GM21717 (cell line): ENCODE measurements around the gene HIC2.
"Not testable (repeated sequence)": the region's sequence is repeated elsewhere in the genome, so short reads cannot be mapped to it uniquely, and the experiment has no call there.

Experiments
- ATAC-seq: cut with Tn5 transposase; IDR thresholded peaks from one replicate; pipeline ENCODE4 v1.9.1; 2021; ENCODE audit warnings: mild to moderate bottlenecking, moderate library complexity; ENCODE audit not compliant: unreplicated experiment

HIC2 gene, protein sequence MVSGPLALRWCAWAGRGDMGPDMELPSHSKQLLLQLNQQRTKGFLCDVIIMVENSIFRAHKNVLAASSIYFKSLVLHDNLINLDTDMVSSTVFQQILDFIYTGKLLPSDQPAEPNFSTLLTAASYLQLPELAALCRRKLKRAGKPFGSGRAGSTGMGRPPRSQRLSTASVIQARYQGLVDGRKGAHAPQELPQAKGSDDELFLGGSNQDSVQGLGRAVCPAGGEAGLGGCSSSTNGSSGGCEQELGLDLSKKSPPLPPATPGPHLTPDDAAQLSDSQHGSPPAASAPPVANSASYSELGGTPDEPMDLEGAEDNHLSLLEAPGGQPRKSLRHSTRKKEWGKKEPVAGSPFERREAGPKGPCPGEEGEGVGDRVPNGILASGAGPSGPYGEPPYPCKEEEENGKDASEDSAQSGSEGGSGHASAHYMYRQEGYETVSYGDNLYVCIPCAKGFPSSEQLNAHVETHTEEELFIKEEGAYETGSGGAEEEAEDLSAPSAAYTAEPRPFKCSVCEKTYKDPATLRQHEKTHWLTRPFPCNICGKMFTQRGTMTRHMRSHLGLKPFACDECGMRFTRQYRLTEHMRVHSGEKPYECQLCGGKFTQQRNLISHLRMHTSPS

DNA sequence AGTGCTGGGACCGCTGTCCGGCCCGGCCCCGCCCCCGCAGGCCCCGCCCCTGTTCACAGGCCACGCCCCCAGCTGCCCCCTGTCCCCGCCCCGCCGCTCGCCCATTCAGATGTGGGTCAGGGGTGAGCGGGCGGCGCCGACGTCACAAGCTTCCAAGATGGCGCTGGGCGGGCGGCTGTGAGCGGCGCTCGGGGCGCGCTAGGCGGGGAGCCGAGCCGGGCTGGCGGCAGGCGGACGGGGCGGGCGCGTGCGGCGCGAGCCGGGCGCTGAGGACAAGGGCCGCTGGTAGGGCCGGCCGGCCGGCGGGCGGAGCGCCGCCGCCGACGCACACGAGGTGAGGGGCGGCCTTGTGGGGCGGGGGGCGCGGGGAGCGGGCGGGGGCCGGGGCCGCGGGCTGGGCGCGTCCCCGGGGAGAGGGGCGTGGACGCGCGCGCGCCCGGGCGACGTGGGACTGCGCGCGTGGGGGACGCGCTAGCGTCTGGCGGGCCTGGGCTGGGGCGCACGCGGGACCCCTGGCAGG is at the start of gene HIC2:
TSS of gene HIC2 (plus strand) at position 145 of the 520 bp plus-strand sequence. CDS start 25,461 bp downstream, outside the sequence.
- peak; percentile 80 for ATAC-seq

DNA sequence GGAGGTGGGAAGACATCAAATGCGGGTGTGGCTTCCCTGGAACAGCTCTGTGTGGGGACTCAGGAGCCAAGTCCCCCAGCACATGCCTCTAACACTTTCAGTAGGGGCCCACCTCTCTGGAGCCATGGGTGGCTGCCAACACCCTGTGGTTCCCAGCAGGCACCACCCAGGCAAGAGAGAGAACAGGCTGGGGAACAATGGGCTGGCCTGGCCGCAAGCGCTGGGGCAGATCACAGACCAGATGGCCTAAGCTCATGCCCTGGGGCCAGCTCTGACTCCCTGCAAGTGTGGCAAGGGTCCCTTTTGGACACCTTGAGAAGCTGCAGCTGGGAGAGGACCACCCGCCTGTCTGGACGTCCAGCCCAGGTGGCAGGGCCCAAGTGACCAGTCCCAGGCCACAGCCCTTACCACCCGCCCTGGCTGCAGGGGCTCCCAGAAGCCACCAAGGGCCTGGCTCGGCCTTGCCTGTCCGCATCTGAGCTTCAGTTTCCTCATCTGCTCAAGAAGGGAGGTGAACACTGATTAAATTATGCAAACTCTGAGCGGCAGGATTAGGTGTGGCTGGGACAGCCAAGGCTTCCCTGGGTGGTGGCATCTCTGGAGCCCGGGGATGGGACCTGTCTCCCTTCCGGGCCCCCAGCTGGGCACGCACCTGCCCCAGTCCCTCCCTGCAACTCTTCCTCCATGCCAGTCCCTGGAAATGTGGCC is 48.4 kb upstream of the HIC2 start:
- not testable (repeated sequence) for ATAC-seq

DNA sequence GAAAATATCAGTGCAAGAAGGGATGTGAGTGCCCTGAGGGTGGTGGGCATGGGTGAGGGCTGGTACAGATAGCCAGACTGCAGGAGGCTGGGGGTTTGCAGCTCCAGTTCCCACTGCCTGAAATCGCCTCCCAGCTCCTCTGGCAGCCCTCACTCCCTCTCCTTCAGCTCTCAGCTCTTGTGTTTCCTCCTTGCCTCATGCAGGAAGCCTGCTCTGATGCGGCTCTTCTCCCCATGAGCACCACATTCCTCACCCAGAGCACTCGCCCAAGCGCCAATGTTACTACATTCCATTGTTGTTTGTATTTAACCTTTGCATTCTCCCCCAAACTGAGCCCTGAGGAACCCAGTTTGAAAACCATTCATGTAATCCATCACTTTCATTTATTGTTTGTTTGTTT is 41.3 kb upstream of the HIC2 start:
- not testable (repeated sequence) for ATAC-seq

DNA sequence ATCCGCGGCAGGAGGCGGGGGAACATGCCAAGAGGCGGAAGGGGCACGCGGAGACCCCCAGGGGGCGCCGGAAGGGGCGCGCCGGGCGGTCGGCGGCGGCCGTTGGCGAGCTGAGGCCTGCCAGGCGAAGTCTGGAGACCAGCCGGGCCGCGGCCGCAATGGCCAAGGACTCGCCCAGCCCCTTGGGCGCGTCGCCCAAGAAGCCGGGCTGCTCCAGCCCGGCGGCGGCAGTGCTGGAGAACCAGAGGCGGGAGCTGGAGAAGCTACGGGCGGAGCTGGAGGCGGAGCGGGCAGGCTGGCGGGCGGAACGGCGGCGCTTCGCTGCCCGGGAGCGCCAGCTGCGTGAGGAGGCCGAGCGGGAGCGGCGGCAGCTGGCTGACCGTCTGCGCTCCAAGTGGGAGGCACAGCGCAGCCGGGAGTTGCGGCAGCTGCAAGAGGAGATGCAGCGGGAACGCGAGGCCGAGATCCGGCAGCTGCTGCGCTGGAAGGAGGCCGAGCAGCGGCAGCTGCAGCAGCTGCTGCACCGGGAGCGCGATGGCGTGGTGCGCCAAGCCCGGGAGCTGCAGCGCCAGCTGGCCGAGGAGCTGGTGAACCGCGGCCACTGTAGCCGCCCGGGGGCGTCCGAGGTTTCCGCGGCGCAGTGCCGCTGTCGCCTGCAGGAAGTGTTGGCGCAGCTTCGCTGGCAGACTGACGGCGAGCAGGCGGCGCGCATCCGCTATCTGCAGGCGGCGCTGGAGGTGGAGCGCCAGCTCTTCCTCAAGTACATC is 33.3 kb upstream of the HIC2 start, which contains the start of gene RIMBP3B:
TSS of gene RIMBP3B (plus strand) at position 51 of the 767 bp plus-strand sequence. CDS start at position 159, 108 bp downstream.
- peak; percentile 64 for ATAC-seq

DNA sequence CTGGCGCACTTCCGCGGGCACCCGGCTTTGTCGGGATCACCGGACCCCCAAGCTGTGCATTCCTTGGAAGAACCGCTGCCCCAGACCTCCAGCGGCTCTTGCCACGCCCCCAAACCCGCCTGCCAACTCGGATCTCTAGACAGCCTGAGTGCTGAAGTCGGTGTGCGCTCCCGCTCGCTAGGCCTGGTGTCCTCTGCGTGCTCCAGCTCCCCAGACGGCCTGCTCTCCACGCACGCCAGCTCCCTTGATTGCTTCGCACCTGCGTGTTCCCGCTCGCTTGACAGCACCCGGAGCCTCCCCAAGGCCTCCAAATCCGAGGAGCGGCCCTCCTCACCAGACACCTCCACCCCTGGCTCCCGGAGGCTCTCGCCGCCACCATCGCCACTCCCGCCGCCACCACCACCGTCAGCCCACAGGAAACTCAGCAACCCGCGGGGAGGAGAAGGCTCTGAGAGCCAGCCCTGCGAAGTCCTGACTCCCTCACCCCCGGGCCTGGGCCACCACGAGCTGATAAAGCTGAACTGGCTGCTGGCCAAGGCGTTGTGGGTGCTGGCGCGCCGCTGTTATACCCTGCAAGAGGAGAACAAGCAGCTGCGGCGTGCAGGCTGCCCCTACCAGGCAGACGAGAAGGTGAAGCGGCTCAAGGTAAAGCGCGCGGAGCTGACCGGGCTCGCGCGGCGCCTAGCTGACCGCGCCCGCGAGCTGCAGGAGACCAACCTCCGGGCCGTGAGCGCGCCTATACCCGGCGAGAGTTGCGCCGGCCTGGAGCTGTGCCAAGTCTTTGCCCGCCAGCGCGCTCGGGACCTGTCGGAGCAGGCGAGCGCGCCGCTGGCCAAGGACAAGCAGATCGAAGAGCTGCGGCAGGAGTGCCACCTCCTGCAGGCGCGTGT is 32.5 kb upstream of the HIC2 start:
- peak; percentile 19 for ATAC-seq

DNA sequence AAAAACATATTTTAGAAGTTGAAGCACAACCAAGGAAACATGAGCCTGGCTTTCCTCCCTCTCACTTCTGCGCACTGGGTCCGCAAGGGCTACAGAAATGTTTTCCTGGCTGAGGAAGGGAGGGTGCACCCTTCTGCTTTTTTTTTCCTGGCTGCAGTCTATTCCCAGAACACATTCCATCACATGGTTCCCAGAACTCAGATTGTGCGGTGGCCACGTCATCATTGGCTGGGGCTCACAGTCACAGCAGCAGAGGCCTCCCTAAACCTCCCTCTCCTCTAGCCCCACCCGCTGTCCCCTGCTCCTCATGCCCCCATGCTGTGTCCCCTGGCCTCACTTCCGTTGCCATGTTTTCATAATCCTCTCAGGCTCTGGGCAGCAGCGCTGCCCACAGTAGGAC is 27.7 kb upstream of the HIC2 start:
- not testable (repeated sequence) for ATAC-seq

DNA sequence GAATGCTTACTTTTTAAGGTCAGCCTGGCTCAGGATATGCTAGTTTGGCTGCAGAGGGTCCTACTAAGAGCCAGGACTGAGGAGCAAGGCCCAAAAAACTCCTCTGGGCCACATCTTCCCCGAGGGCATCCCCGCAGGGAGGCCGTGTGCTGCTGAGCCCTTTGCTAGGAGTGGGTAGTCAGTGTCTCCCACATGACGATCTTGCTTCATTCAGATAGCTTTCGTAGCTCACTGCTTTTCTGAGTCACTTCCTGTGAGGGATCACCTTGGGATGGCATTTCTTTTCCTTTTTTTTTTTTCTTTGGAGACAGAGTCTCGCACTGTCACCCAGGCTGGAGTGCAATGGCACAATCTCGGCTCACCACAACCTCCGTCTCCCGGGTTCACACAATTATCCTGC is 27.2 kb upstream of the HIC2 start:
- not testable (repeated sequence) for ATAC-seq

DNA sequence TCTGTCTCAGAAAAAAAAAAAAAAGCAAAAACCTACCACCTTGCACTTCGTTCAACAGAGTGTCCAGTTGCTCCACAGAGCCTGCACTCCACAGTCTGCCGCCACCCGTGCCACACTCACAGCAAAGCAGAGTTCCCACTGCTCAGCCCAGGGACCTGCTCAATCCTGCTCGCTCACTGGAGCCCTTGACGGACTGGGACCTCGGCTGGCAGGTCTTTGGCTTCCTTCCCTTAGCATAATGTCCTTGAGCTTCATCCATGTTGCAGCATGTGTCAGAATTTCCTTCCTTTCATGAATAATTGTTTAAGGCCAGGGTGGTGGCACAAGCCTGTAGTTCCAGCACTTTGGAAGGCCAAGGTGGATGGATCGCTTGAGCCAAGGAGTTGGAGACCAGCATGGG is 22.6 kb upstream of the HIC2 start:
- not testable (repeated sequence) for ATAC-seq

DNA sequence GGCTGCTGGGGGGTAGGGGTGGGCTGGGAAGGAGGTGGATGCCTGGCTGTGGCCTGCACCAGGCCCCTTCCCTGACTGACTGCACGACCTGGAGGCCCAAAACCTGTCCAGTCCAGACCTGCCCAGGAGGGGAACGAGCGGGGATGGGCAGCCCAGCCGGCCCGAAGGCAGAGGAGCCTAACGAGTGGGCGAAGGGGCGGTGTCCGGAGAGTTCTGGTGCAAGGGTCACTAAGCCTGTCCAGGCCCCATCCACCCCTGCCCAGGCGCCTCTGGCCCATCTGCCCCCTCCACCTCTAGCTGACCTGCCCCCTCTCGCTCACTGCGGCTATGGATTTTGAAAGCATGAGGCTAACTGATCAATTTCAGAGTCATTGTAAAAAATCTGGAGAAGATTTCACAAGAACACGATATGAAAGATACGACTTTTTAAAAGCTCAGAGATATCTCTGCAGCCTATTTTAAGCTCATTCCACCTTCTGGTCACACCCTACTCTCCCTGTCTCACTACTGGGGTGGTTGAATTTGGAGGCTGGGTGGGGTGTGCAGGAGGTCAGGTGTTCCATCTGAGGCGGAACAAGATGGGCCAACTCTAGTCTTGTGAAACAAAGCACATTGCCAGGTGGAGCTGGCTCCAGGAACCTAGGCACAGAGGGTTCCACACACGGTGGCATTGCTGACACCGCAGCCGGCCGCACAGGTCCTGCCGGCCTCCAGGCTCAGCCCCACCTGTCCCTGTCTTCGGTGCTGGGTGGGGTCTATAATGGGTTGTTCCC is 15.8 kb upstream of the HIC2 start:
- not testable (repeated sequence) for ATAC-seq

DNA sequence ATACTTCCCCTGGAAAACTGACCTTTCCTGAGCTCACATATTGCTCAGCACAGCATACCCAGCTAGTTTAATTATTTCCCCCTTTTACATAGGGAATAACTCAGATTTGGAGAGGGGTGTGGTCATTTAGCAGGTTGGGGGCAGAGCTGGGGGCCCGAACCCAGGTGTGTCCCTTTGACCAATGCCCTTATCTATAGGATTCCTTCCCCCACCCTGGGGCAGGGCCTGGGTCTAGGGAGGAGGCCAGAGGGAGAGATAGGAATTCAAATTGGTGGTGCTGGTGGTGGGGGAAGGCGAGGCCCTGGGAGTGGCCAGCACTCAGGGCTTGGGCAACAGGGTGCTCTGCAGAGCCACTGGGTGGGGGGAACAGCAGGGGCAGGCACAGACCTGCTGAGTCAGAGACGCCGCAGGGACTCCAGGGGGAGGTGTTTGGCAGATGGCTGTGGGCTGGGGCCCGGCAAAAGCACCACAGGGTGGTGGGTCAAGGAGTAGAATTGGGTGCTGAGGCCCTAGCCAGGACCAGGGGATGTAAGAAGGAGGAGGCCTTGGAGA is 14.3 kb upstream of the HIC2 start:
- not testable (repeated sequence) for ATAC-seq

DNA sequence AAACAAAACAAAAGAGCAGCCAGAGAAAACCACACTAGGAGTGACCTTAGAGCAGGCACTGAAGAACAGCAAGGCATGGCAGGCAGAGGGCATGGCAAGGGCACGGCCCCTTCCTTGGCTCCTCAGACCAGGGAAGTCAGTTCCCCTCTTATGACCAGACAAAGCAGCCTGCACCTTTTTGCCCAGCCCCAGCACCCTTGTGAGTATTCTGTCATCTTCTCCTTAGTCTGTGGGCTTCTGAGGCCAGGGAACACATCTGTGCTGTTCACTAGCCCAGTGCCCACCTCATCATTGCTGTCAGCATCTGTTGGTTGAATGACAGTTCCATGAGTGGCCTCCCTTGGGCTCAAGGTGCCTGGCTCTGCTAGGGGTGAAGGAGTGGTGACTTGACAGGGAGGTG is 10.0 kb upstream of the HIC2 start:
- ATAC-seq, result not testable (repeated sequence)

DNA sequence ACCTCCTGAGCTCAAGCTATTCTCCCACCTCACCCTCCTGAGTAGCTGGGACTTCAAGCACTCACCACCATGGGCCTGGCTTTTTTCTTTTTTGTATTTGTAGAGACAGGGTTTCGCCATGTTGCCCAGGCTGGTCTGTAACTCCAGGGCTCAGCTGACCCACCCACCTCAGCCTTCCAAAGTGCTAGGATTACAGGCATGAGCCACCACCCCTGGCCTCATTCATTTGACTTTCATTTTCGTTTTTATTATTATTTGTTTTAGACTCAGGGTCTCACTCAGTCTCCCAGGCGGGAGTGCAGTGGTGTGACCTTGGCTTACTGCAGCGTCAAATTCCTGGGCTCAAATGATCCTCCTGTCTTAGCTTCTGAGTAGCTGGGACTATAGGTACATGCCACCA is 9.4 kb upstream of the HIC2 start:
- not testable (repeated sequence) for ATAC-seq

DNA sequence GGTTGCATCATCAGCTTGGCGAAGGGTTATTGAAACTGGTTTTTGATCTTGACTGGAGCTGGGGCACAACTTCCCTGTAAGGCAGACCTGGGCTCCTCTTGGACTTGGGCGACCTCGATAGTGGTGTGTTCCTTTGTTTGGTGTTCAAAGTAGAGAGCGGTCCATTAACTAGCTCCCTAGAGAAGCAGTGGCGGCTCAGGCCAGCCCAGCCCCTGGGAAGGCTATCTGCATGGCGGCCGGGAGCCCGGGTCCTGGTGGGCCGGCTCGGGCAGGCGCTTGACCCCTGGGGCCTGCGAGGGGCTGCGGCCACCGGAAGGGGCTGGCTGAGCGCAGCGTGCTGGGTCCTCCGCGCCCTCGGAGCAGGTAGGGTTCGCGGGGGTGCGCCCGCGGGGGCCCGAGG is 796 bp upstream of the HIC2 start:
- ATAC-seq, result not testable (repeated sequence)

DNA sequence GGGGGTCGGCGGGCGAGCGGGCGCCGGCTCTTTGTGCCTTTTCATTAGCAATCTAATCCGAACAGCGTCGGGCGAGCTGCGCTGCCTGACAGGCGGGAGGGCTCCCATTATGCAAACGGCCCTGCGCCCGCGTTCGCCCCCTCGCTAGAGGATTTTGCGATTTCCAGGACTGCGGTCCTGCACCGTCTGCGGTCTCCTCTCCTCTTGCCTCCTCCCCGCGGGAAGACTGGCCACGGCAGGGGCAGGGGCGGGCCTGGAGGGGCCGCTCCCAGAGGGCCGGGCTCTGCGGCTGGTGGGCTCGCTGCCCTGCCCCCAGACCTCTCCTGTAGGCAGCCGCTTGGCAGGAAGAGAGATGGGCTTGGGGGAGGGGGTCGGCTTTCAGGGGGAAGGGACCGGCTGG is 682 bp downstream of the HIC2 start:
- peak; percentile 28 for ATAC-seq

DNA sequence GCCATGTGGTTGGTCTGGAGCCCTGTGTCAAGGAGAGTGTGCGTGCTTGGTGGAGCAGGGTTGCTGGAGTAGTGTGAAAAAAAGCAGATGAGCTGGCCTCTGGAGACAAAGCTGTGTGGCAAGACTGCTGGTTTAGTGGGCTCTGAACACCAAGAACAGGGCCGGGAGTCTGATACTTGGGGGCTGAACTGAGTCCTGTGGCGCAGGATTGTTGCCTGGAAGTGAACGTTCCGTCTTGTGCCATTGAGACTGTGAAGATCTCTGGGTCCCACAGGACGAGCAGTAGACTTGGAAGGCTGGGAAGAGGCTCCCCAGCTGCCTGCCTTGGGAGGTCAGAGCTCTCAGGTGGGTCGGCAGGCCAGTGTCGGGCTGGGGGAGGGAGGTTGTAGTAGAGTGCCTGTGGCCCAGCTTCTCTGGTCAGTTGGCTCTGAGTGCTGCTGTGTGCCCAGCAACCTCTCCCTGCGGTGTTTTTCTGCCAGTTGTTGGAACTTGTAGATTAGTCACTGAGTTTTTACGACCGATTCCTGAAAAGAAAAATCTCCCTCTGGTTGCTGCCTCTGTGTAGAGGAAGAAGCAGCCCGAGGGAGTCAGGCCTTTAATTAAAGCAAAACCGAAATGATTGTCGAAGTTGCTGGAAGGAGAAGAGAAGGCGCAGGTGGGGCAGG is 1.9 kb downstream of the HIC2 start:
- not testable (repeated sequence) for ATAC-seq

DNA sequence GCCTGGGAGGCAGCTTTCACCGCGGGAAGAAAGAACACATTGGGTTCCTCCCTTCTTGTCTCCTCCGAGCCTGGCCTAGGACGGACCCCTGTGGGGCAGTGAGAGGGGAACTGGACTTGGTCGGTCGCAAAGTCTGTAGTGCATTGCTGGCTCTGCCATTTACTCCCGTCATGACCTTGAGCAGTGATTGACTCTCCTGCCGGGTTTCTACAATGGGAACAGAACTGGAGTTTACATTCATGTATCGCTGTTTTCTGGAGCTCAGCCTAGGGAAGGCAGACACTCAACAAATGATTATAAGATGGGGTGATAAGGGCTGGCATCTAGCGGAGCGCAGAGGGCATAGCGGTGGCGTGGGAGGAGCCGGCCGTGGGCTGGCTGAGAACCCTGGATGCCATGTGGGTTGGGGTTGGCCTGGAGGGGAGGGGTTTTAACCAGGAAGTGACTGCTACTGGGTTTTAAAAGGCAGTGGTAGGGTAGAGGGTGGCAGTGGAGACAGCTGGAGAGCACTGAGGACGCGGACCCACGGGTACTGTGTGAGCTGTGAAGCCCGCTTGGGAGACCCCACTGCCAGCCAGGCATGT is 3.1 kb downstream of the HIC2 start:
- not testable (repeated sequence) for ATAC-seq

DNA sequence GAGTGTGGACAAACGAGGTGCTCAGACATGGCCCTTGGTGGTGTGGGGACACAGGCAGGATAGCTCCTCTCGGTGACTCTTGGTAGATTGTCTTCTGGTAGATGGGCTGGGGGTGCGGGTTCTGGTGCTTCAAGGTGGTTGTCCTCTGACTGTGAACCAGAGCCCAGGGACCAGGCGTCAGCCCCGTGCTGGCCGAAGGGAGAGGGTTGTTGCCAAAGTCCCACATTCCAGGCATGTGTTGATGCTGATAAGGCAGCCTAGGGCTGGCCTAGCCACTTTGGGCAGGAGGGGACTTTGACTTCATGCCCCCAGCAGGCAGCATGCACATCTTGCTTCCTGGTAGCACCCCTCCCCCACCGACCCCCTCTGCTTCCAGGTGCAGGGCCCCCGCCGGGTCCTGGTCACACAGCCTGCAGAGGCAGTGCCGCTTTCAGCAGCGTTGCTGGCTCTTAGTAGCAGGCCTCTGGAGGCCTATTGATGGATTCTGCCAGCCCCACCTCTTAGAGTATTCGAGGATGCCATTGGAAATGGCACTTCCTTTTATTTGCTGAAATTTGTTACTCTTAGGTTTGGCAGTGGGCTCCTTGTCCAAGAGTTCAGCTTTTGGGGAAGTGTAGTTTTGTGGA is 7.0 kb downstream of the HIC2 start:
- ATAC-seq, result not testable (repeated sequence)
